ENCODE results near the gene CAPZB. TPM values are rescaled to one million over a fixed set of nuclear protein-coding genes. Genes with fewer than 3 reads are reported as not detected.

The CAPZB gene
- total and polyA plus RNA-seq, 10 donors: 139 to 386 (median 277) TPM

- H3K9me3 ChIP-seq: no peaks in the 10 kb centered on the region
- intact Hi-C loops (cut with DNase I; ENCODE audit: low total_unique reads): no loop called here
- peaks cover 5 to 83% (median 52%) of the 10 kb centered on the region in 6 donors for H3K36me3 ChIP-seq
- peaks cover 0 to 40% (median 10%) of the 10 kb centered on the region in 6 donors for H3K4me1 ChIP-seq
- H3K27ac ChIP-seq: no peak overlapping the region
- no peak overlapping the region for H3K4me3 ChIP-seq
- no peak for DNase-seq
- TF ChIP-seq CTCF (IDR thresholded peaks at IDR 0.05 in 8 of 11, conservative IDR thresholded peaks at IDR 0.05 in 3 of 11) (no peak), POLR2A (IDR thresholded peaks at IDR 0.05) (no peak), POLR2AphosphoS5 (IDR thresholded peaks at IDR 0.05) (no peak)
- 93 to 95% (median 94%) methylated on average over 13 of the region's 13 CpGs for WGBS, 5 donors
- no peaks in the 10 kb centered on the region for H3K27me3 ChIP-seq (replicated peaks in 1 of 7)
Measured at GRCh38 chr1:19357299-19357986, 127.9 kb downstream of the CAPZB start.

GRCh38 chr1:19356266-19356665 lies 129.1 kb downstream of the CAPZB start:
- H3K27me3 ChIP-seq (replicated peaks in 1 of 7): no peaks in the 10 kb centered on the region
- H3K4me3 ChIP-seq: no peak overlapping the region
- H3K9me3 ChIP-seq: no peaks in the 10 kb centered on the region
- no peak for TF ChIP-seq CTCF (IDR thresholded peaks at IDR 0.05 in 8 of 11, conservative IDR thresholded peaks at IDR 0.05 in 3 of 11)
- TF ChIP-seq POLR2AphosphoS5 (IDR thresholded peaks at IDR 0.05): peak in 1 of 3 donors; percentile 47
- TF ChIP-seq POLR2A (IDR thresholded peaks at IDR 0.05): no peak
- 91 to 98% (median 94%) methylated on average over 5 of the region's 5 CpGs for WGBS, 5 donors
- H3K27ac ChIP-seq: no peak overlapping the region
- intact Hi-C loops (cut with DNase I; ENCODE audit: low total_unique reads): no loop called here
- peaks cover 5 to 90% (median 64%) of the 10 kb centered on the region in 6 donors for H3K36me3 ChIP-seq
- H3K4me1 ChIP-seq: peaks cover 0 to 44% (median 13%) of the 10 kb centered on the region in 6 donors
- DNase-seq: no peak

- Histone ChIP-seq H3K4me1 (peaks cover 0 to 27% (median 11%) of the 10 kb centered on the region in 6 donors), H3K27me3 (replicated peaks in 1 of 7) (no peaks in the 10 kb centered on the region), H3K36me3 (peaks cover 5 to 98% (median 77%) of the 10 kb centered on the region in 6 donors), H3K27ac (no peak overlapping the region), H3K4me3 (no peak overlapping the region), H3K9me3 (no peaks in the 10 kb centered on the region)
- no peak for DNase-seq
- TF ChIP-seq POLR2AphosphoS5 (IDR thresholded peaks at IDR 0.05) (no peak), CTCF (IDR thresholded peaks at IDR 0.05 in 8 of 11, conservative IDR thresholded peaks at IDR 0.05 in 3 of 11) (no peak), POLR2A (IDR thresholded peaks at IDR 0.05) (no peak)
- intact Hi-C loops (cut with DNase I; ENCODE audit: low total_unique reads): no loop called here
- 82 to 94% (median 89%) methylated on average over 6 of the region's 6 CpGs for WGBS, 5 donors
Measured at GRCh38 chr1:19354531-19354981, 130.8 kb downstream of the CAPZB start.

- Histone ChIP-seq H3K4me3 (no peak overlapping the region), H3K27me3 (replicated peaks in 1 of 7) (no peaks in the 10 kb centered on the region), H3K4me1 (peaks cover 0 to 31% (median 14%) of the 10 kb centered on the region in 6 donors), H3K27ac (peak overlapping the region in 1 of 8 donors; percentile 58), H3K36me3 (peaks cover 5 to 99% (median 84%) of the 10 kb centered on the region in 6 donors), H3K9me3 (no peaks in the 10 kb centered on the region)
- no peak for TF ChIP-seq CTCF (IDR thresholded peaks at IDR 0.05 in 8 of 11, conservative IDR thresholded peaks at IDR 0.05 in 3 of 11)
- peak in 1 of 3 donors; percentile 32 for TF ChIP-seq POLR2AphosphoS5 (IDR thresholded peaks at IDR 0.05)
- no peak for TF ChIP-seq POLR2A (IDR thresholded peaks at IDR 0.05)
- intact Hi-C loops (cut with DNase I; ENCODE audit: low total_unique reads): no loop called here
- 83 to 95% (median 91%) methylated on average over 4 to 8 of the region's 8 CpGs for WGBS, 5 donors
- DNase-seq: no peak
Measured at GRCh38 chr1:19353596-19353995, 131.7 kb downstream of the CAPZB start.

Data from spleen (tissue), 11 donors.